22Rv1 (cell line): ENCODE measurements around the gene ARG2.

ENCODE experiments used
- CTCF ChIP-seq: fragments of 450-650 bp; IDR thresholded peaks from 2 replicates; pipeline ENCODE4 v1.5.1; 2017; ENCODE audit warnings: mild to moderate bottlenecking
- ZFX ChIP-seq: fragments of 450-650 bp; IDR thresholded peaks from 2 replicates; pipeline ENCODE4 v1.6.1; 2017; ENCODE audit warnings: antibody characterized with exemption, borderline replicate concordance

- TF ChIP-seq CTCF, result no peak
- TF ChIP-seq ZFX, result no peak
Observed at GRCh38 chr14:67572608-67573007, 47.1 kb upstream of the ARG2 start.
